Neural progenitor cell (in vitro differentiated cells): ENCODE measurements around the gene PRKCA.

ENCODE experiments used
- CTCF ChIP-seq: fragments of 200-600 bp; sonication (generic); IDR thresholded peaks from 2 replicates; pipeline ENCODE4 v1.5.1; 2017; ENCODE audit warnings: antibody characterized with exemption, mild to moderate bottlenecking
- EZH2 ChIP-seq: fragments of 200-600 bp; sonication (generic); IDR thresholded peaks from 2 replicates; pipeline ENCODE4 v1.6.1; 2017; ENCODE audit warnings: antibody characterized with exemption, mild to moderate bottlenecking, moderate library complexity

GRCh38 chr17:66545918-66546317 is 243.5 kb downstream of the PRKCA start:
- TF ChIP-seq CTCF (no peak), EZH2 (no peak)
